Occipital lobe (tissue), 2 donors: ENCODE measurements around the gene FKBP10. TPM values are rescaled to one million over a fixed set of nuclear protein-coding genes. Genes with fewer than 3 reads are reported as not detected.

Experiments
- DNase-seq: peaks from one replicate; lab custom pipeline; 2025; lab: John Stamatoyannopoulos, UW
- total RNA-seq: library from RNA; depleted of rRNA; stranded (reverse); fragments of >200 nt; gene quantifications from one replicate; pipeline ENCODE4 v1.2.3, GENCODE V29; 2014

FKBP10 gene
- total RNA-seq, 1 donor from 2014 or later, result 11.2 TPM

GRCh38 chr17:41782142-41782541 is 30.7 kb upstream of the FKBP10 start:
- DNase-seq, result no peak

- DNase-seq, result no peak
These were observed 28.5 kb upstream of the FKBP10 start for GRCh38 chr17:41784207-41784744.

GRCh38 chr17:41785091-41785858 is 27.5 kb upstream of the FKBP10 start:
- no peak for DNase-seq

GRCh38 chr17:41785859-41786226 is 27.0 kb upstream of the FKBP10 start:
- DNase-seq, result no peak

GRCh38 chr17:41786227-41787020 is 26.4 kb upstream of the FKBP10 start, which contains the start of gene JUP:
Gene JUP, minus strand, starts transcription at chr17:41786711. Its CDS starts 14,857 bp downstream, at chr17:41771854.
- peak; percentile 95 for DNase-seq

- DNase-seq, result no peak
These were observed 25.8 kb upstream of the FKBP10 start for GRCh38 chr17:41787021-41787418.

- no peak for DNase-seq
These were observed 19.7 kb upstream of the FKBP10 start for GRCh38 chr17:41792845-41793783.

- no peak for DNase-seq
These were observed 18.8 kb upstream of the FKBP10 start for GRCh38 chr17:41793784-41794539.

GRCh38 chr17:41794540-41794975 is 18.2 kb upstream of the FKBP10 start:
- DNase-seq, result no peak

- no peak for DNase-seq
These were observed 16.5 kb upstream of the FKBP10 start for GRCh38 chr17:41796121-41796895.

- no peak for DNase-seq
These were observed 15.4 kb upstream of the FKBP10 start for GRCh38 chr17:41797377-41797776.

- no peak for DNase-seq
These were observed 13.4 kb upstream of the FKBP10 start for GRCh38 chr17:41799366-41799765.

GRCh38 chr17:41800601-41801373 is 12.0 kb upstream of the FKBP10 start:
- no peak for DNase-seq

- DNase-seq, result peak; percentile 45
These were observed 11.2 kb upstream of the FKBP10 start for GRCh38 chr17:41801374-41802271.

GRCh38 chr17:41803049-41804020 is 9.5 kb upstream of the FKBP10 start:
- no peak for DNase-seq

GRCh38 chr17:41806685-41807445 is 5.9 kb upstream of the FKBP10 start:
- DNase-seq, result no peak
